Ovary (tissue), 9 donors: ENCODE data around the gene ATP6V1A. TPM values are rescaled to one million over a fixed set of nuclear protein-coding genes. Genes with fewer than 3 reads are reported as not detected.

Experiments used
- DNase-seq, 5 donors: peaks; one replicate each; pipeline ENCODE4 v3.0.0-alpha.2; 2019 to 2020
- H3K27ac ChIP-seq, 2 donors: fragments of 200-600 bp; one replicate each; pipeline versions ENCODE4 v1.5.1 to v1.8.0; 2019 to 2022
- H3K27me3 ChIP-seq: fragments of 200-600 bp; one replicate; pipeline ENCODE4 v1.8.0; 2022
- H3K36me3 ChIP-seq: fragments of 200-600 bp; sonication (generic); one replicate; pipeline ENCODE4 v1.5.1; 2019
- H3K4me1 ChIP-seq: one replicate; pipeline ENCODE4 v1.8.1; 2013; ENCODE audit warnings: mild to moderate bottlenecking, moderate library complexity; ENCODE audit not compliant: insufficient read depth
- H3K4me3 ChIP-seq: fragments of 200-600 bp; sonication (generic); one replicate; pipeline ENCODE4 v1.5.1; 2017
- H3K9me3 ChIP-seq, 2 donors: fragments of 200-600 bp in 1 of 2; sonication (generic) in 1 of 2; one replicate each; pipeline versions ENCODE4 v1.5.1 to v1.8.1; 2013 to 2019; ENCODE audit warnings: mild to moderate bottlenecking in 1 of 2, moderate library complexity in 1 of 2
- EP300 ChIP-seq: sonication (generic); formaldehyde crosslinking; IDR thresholded peaks from one replicate; pipeline ENCODE4 v1.6.1; 2017; ENCODE audit warnings: antibody characterized with exemption
- POLR2A ChIP-seq: fragments of 450-650 bp; IDR thresholded peaks from one replicate; pipeline ENCODE4 v1.6.1; 2017; ENCODE audit warnings: antibody characterized with exemption, mild to moderate bottlenecking, moderate library complexity
- WGBS, 3 donors: extraction: QIAGEN DNeasy Blood & Tissue Kit in 1 of 3; methylation state at CpG; one replicate each; pipeline versions ENCODE4 v1.1.5 to v1.1.7; 2013 to 2017; 5-methylcytosine and 5-hydroxymethylcytosine counted together
- intact Hi-C, 4 donors: fragments of 100-400 bp; cut with DNase I; formaldehyde crosslinking; loops; one replicate each; pipeline versions ENCODE4 v1.11.0 to v1.15.1; 2022 to 2023
- polyA plus RNA-seq, 2 donors: library from polyadenylated mRNA; stranded (reverse); fragments of 200-250 nt in 1 of 2; fragments of 350-450 nt in 1 of 2; fragmentation: Illumina TruSeq in 1 of 2; extraction: RNeasy Lipid Tissue Mini Kit (QIAGEN cat#74804) in 1 of 2; gene quantifications; one replicate each; pipeline ENCODE4 v1.2.3, GENCODE V29; 2013 to 2014
- total RNA-seq, 7 donors: library from RNA; depleted of rRNA in 2 of 7; stranded (reverse); fragments of >200 nt in 2 of 7; fragmentation: NEBNext Ultra II Directional in 3 of 7; extraction: Animal tissue kit (Norgen Biotek cat#: 25700) in 3 of 7; gene quantifications; one replicate each; pipeline versions ENCODE4 v1.1.0 to v1.2.4, GENCODE V29; 2016 to 2023
- TF ChIP-seq, protein P1 (sequence below), 3 donors: fragments of 450-650 bp in 2 of 3; fragments of 200-600 bp in 1 of 3; IDR thresholded peaks; one replicate each; pipeline versions ENCODE4 v1.5.1 to v1.8.0; 2016 to 2022; ENCODE audit warnings: antibody characterized with exemption in 3 of 3, mild to moderate bottlenecking in 1 of 3
- donor health status: DM: no; HTN: no; CAD: no; lungs with moderate emphysema.
- donor health status: DM: no; HTN: no; CAD: no.
- donor health status: Bipolar disorder and iron deficiency.
- donor health status: DM: yes; HTN: yes; CAD: no.
- donor health status: DM: no; HTN: no; CAD: no.
- donor health status: DM: yes; HTN: yes; CAD: no.

ATP6V1A gene
- total and polyA plus RNA-seq, 9 donors: 9.3 to 55.3 (median 38.3) TPM

- DNase-seq: no peak
- intact Hi-C loops: no loop called here
- 90 to 93% (median 92%) methylated on average over 4 of the region's 4 CpGs for WGBS, 3 donors
- Histone ChIP-seq H3K4me3 (no peak overlapping the region), H3K27ac (no peak overlapping the region), H3K9me3 (no peaks in the 10 kb centered on the region), H3K36me3 (no peaks in the 10 kb centered on the region), H3K4me1 (no peaks in the 10 kb centered on the region), H3K27me3 (no peaks in the 10 kb centered on the region)
- TF ChIP-seq POLR2A (no peak), EP300 (no peak)
- TF ChIP-seq, protein P1, sequence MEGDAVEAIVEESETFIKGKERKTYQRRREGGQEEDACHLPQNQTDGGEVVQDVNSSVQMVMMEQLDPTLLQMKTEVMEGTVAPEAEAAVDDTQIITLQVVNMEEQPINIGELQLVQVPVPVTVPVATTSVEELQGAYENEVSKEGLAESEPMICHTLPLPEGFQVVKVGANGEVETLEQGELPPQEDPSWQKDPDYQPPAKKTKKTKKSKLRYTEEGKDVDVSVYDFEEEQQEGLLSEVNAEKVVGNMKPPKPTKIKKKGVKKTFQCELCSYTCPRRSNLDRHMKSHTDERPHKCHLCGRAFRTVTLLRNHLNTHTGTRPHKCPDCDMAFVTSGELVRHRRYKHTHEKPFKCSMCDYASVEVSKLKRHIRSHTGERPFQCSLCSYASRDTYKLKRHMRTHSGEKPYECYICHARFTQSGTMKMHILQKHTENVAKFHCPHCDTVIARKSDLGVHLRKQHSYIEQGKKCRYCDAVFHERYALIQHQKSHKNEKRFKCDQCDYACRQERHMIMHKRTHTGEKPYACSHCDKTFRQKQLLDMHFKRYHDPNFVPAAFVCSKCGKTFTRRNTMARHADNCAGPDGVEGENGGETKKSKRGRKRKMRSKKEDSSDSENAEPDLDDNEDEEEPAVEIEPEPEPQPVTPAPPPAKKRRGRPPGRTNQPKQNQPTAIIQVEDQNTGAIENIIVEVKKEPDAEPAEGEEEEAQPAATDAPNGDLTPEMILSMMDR (IDR thresholded peaks at IDR 0.05): no peak
These were observed 39.0 kb upstream of the ATP6V1A start for GRCh38 chr3:113707835-113708234.

DNA sequence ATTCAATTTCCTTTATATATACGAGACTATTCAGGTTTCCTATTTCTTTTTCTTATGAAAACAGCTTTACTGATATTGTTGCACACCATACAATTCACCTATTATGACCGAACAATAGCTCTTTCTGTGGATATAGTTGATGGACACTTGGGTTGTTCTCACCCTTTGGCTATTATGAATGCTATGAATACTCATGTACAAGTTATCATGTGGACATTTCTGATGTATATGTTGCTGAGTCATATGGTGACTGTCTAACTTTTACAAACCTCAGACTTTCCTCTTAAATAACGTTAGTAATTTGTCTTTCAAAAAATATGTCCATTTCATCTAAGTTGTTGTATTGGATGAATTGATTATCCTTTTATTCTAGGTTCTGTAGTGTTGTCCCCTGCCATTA, 34.7 kb upstream of the ATP6V1A start:
- no peak for TF ChIP-seq EP300
- TF ChIP-seq POLR2A: no peak
- TF ChIP-seq, protein P1 (IDR thresholded peaks at IDR 0.05): no peak
- no peak for DNase-seq
- Histone ChIP-seq H3K36me3 (no peaks in the 10 kb centered on the region), H3K9me3 (no peaks in the 10 kb centered on the region), H3K4me1 (no peaks in the 10 kb centered on the region), H3K27ac (no peak overlapping the region), H3K27me3 (no peaks in the 10 kb centered on the region), H3K4me3 (no peak overlapping the region)
- intact Hi-C loops: no loop called here
- WGBS, 3 donors: 50 to 58% (median 56%) methylated on average over 3 of the region's 3 CpGs

DNA sequence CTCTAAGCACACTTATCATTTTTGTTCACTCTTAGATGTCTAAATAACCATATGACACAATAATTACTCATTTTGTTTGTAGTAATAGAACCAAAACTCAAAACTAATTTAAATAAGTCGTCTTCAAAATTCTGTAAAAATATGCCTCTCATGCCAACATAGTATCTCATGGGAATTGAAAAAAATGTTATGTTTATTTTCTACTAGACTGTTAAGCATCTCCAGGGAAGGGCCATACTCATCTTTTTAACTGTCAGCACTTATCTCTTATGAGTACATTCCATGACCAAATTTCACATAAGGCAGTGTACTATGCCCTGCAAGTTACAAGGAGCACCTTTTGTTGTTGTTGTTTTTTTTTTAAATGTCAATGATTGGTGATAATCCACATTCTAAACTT, 32.1 kb upstream of the ATP6V1A start:
- H3K9me3 ChIP-seq: no peaks in the 10 kb centered on the region
- H3K4me1 ChIP-seq: no peaks in the 10 kb centered on the region
- intact Hi-C loops: no loop called here
- no peak for DNase-seq
- H3K4me3 ChIP-seq: no peak overlapping the region
- H3K27me3 ChIP-seq: no peaks in the 10 kb centered on the region
- TF ChIP-seq, protein P1 (IDR thresholded peaks at IDR 0.05): no peak
- TF ChIP-seq EP300: no peak
- no peak for TF ChIP-seq POLR2A
- no peaks in the 10 kb centered on the region for H3K36me3 ChIP-seq
- no peak overlapping the region for H3K27ac ChIP-seq
- 16 to 20% (median 19%) methylated on average over 1 of the region's 1 CpG for WGBS, 3 donors

DNA sequence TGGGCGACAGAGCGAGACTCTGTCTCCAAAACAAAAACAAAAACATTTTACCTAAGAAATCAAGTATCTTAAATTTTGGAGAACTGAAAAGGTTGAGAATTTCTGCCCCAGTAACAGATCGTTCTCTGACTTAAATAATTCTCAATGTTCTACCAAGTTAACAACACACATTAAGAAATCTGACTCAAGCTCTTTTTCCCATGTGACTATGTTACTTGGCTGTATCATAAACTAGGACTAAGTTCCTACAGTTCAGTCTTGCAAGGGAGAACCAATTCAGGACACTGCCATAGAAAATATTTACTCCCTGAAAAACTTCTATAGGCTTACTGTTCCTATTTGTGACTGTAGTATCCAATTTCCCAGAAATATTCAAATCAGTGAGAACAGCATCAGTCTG, 29.5 kb upstream of the ATP6V1A start:
- H3K4me1 ChIP-seq: no peaks in the 10 kb centered on the region
- H3K9me3 ChIP-seq: no peaks in the 10 kb centered on the region
- no peaks in the 10 kb centered on the region for H3K36me3 ChIP-seq
- DNase-seq: no peak
- intact Hi-C loops: no loop called here
- TF ChIP-seq, protein P1 (IDR thresholded peaks at IDR 0.05): no peak
- TF ChIP-seq POLR2A (no peak), EP300 (no peak)
- WGBS, 3 donors: 90 to 95% (median 91%) methylated on average over 3 of the region's 3 CpGs
- H3K27me3 ChIP-seq: no peaks in the 10 kb centered on the region
- no peak overlapping the region for H3K4me3 ChIP-seq
- no peak overlapping the region for H3K27ac ChIP-seq

- H3K4me3 ChIP-seq: no peak overlapping the region
- TF ChIP-seq POLR2A (no peak), EP300 (no peak)
- TF ChIP-seq, protein P1 (IDR thresholded peaks at IDR 0.05): no peak
- H3K4me1 ChIP-seq: no peaks in the 10 kb centered on the region
- no peak overlapping the region for H3K27ac ChIP-seq
- no peaks in the 10 kb centered on the region for H3K9me3 ChIP-seq
- WGBS, 3 donors: 94 to 97% (median 95%) methylated on average over 3 of the region's 3 CpGs
- H3K36me3 ChIP-seq: no peaks in the 10 kb centered on the region
- intact Hi-C loops: no loop called here
- H3K27me3 ChIP-seq: no peaks in the 10 kb centered on the region
- no peak for DNase-seq
These were observed 29.0 kb upstream of the ATP6V1A start for GRCh38 chr3:113717818-113718217.
